ENCODE results near the gene FAM222B.

FAM222B gene

DNA sequence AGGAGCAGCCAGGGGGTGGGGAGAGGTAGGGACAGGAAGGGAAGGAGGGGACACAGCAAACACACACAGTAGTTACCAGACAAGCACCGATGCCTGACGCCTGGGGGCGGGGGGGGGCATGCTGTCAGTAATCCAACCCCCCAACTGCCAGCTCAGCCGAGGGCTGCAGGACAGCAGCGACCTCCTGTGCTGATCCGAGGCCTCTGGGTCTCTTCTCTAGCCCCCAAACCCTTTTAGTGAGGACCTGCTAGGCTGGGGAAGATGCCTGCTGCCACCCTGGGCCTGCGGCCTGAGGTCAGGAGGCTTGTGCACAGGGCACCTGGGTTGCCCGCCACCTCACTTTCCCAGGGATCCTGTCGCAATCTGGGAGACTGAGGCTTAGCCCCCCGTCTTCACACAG, 43.4 kb upstream of the FAM222B start:
- Histone ChIP-seq H3K9me3 (no peaks in the 10 kb centered on the region), H3K4me3 (ENCODE audit: low read depth, low read length) (no peak overlapping the region), H3K36me3 (no peaks in the 10 kb centered on the region), H3K27me3 (no peaks in the 10 kb centered on the region), H3K4me1 (no peaks in the 10 kb centered on the region)
- TF ChIP-seq, protein P1, sequence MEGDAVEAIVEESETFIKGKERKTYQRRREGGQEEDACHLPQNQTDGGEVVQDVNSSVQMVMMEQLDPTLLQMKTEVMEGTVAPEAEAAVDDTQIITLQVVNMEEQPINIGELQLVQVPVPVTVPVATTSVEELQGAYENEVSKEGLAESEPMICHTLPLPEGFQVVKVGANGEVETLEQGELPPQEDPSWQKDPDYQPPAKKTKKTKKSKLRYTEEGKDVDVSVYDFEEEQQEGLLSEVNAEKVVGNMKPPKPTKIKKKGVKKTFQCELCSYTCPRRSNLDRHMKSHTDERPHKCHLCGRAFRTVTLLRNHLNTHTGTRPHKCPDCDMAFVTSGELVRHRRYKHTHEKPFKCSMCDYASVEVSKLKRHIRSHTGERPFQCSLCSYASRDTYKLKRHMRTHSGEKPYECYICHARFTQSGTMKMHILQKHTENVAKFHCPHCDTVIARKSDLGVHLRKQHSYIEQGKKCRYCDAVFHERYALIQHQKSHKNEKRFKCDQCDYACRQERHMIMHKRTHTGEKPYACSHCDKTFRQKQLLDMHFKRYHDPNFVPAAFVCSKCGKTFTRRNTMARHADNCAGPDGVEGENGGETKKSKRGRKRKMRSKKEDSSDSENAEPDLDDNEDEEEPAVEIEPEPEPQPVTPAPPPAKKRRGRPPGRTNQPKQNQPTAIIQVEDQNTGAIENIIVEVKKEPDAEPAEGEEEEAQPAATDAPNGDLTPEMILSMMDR (IDR thresholded peaks at IDR 0.05; ENCODE audit: low read depth, low read length): no peak
- no peak for DNase-seq

DNA sequence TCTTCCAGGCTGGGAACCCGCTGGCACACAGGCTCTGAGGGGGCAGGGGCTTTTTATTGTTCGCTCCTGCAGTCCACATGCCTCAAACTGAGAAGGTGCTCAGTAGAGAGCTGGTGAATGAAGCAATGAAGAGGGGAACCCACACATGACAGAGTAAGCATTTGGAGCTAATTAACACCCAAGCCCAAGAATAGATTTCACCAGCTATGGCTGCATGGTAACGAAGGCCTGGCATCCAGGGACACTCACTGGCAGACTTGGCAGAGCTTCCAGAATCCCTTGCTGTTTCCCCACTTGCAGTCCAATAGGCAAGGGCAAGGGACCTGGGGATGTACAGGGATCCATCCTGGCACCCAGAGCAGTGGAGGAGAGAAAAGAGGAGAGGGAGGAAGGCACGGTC, 42.8 kb upstream of the FAM222B start:
- no peaks in the 10 kb centered on the region for H3K36me3 ChIP-seq
- TF ChIP-seq, protein P1 (IDR thresholded peaks at IDR 0.05; ENCODE audit: low read depth, low read length): no peak
- DNase-seq: no peak

DNA sequence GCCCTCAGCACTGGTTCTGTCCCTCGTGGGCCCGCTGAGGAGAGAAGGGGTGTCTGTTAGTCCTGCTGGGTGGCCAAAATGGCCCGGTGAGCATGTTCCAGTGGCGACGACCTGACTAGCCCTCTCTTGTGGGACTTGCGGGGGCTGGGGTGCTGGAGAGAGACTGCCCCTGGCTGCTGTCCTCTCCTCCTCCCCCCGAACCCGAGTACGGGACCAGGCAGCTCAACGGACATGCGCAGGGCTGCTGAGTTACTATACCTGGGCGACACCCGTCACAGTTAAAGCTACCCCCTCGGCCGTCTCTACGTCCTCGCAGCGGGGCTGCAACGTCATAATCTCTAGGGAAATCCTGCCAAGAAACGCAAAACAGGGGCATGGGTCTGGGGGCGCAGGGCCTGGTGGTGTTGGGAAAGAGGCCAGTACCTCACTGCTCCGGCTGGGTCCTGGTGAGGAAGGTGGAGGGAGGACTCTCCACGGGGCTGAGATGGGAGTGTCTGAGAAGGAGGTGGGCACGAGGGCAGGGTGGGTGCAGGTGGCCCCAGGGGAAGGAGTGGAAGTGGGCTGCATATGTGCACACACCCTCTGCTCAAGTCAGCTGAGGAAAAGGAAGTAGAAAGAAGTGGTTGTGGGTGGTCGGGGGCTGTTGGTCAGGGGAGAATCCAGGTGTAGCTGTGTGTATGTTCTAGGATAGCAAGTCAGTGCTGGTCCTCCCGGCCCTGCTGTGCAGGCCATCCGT, 41.5 kb upstream of the FAM222B start:
- Histone ChIP-seq H3K4me3 (ENCODE audit: low read depth, low read length) (no peak overlapping the region), H3K9me3 (no peaks in the 10 kb centered on the region), H3K36me3 (no peaks in the 10 kb centered on the region), H3K27me3 (no peaks in the 10 kb centered on the region), H3K4me1 (no peaks in the 10 kb centered on the region)
- no peak for DNase-seq
- TF ChIP-seq, protein P1 (IDR thresholded peaks at IDR 0.05; ENCODE audit: low read depth, low read length): no peak

More for the DNA sequence above, 42.8 kb upstream of the FAM222B start:
- no peak overlapping the region for H3K4me3 ChIP-seq (ENCODE audit: low read depth, low read length)
- no peaks in the 10 kb centered on the region for H3K9me3 ChIP-seq
- no peaks in the 10 kb centered on the region for H3K4me1 ChIP-seq
- H3K27me3 ChIP-seq: no peaks in the 10 kb centered on the region

DNA sequence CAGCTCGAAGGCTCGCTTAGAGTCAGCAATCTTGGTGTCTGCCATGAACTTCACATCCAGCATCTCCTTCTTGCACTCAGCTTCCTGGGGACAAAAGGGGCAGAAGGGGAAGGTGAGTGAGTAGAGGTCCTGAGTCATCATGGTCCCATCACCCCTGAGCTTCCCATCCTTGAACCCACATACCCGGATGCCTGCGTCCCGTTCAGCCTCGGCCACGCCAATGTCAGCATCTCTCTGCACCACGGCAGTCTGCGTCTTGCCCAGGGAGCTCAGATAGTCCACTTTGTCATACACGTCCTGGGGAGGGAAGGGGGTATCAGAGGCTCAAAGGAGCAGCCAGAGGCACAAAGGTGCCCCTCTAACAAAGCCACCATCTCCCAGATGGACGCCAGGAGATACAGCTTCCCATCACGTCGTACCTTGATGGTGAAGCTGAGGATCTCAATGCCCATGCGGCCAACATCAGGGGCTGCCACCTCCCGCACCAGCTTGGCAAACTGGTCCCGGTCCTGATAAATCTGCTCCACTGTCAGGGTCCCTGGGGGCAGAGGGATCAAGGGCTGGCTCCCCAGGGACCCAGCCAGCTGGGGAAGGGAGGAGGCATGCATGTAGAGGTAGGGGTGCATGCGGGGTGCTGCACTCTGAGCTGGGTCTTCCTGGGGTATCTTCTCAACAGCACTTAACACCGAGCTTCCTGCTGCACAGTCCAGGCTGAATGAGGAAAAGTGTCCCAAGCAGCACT, 39.7 kb upstream of the FAM222B start:
- no peaks in the 10 kb centered on the region for H3K4me1 ChIP-seq
- no peak overlapping the region for H3K4me3 ChIP-seq (ENCODE audit: low read depth, low read length)
- no peak for DNase-seq
- H3K36me3 ChIP-seq: no peaks in the 10 kb centered on the region
- no peaks in the 10 kb centered on the region for H3K27me3 ChIP-seq
- TF ChIP-seq, protein P1 (IDR thresholded peaks at IDR 0.05; ENCODE audit: low read depth, low read length): no peak
- no peaks in the 10 kb centered on the region for H3K9me3 ChIP-seq

DNA sequence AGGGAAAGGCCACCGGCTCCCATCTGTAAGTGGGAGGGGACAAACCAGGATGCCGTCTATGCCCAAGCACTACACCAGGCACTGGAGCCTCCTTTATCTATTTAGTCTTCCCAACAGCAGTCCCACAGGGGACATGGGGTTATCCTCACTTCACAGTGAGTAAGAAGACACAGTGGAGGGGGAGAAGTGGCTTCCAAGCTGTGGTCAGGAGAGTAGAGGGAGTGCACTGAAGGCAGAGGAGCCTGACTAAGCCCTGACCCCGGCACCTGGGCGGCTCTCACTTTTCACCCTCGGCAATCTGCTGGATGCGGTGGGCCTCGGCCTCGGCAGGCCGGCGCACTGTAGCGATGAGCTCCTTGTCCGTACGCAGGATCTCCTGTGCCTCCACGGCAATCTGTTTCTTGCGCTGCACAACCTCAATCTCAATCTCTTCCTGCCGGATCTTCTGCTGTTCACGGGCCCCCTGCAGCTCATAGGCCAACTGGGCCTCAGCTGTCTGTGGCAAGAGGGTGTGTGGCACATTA, 39.0 kb upstream of the FAM222B start:
- H3K36me3 ChIP-seq: no peaks in the 10 kb centered on the region
- no peak for DNase-seq
- H3K9me3 ChIP-seq: no peaks in the 10 kb centered on the region
- H3K27me3 ChIP-seq: no peaks in the 10 kb centered on the region
- TF ChIP-seq, protein P1 (IDR thresholded peaks at IDR 0.05; ENCODE audit: low read depth, low read length): no peak
- no peaks in the 10 kb centered on the region for H3K4me1 ChIP-seq
- no peak overlapping the region for H3K4me3 ChIP-seq (ENCODE audit: low read depth, low read length)

DNA sequence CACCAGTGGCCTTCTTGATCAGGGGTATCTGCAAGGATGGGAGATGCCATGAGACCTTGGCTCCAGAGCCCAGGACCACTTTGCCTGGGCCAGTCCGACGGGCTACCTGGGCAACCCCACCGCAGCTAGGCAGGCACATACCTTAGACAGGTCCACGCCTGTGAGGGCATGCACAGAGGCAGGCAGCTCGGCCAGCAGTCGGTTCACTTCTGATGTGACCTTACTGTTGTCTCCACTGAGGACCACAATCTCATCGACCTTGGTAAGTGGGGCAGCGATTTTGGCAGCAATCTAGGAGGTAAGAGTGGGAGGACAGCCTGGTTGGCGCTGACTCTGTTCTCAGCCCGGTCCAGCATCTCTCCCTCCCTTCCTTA, 38.0 kb upstream of the FAM222B start:
- Histone ChIP-seq H3K36me3 (no peaks in the 10 kb centered on the region), H3K27me3 (no peaks in the 10 kb centered on the region), H3K4me3 (ENCODE audit: low read depth, low read length) (no peak overlapping the region), H3K4me1 (no peaks in the 10 kb centered on the region), H3K9me3 (no peaks in the 10 kb centered on the region)
- TF ChIP-seq, protein P1 (IDR thresholded peaks at IDR 0.05; ENCODE audit: low read depth, low read length): no peak
- no peak for DNase-seq

Measured in BE2C (cell line).